ENCODE data around the gene SLC4A5. TPM values are rescaled to one million over a fixed set of nuclear protein-coding genes. Genes with fewer than 3 reads are reported as not detected.

The SLC4A5 gene
- total RNA-seq, 1 experiment from 2014 or later = not detected

DNA sequence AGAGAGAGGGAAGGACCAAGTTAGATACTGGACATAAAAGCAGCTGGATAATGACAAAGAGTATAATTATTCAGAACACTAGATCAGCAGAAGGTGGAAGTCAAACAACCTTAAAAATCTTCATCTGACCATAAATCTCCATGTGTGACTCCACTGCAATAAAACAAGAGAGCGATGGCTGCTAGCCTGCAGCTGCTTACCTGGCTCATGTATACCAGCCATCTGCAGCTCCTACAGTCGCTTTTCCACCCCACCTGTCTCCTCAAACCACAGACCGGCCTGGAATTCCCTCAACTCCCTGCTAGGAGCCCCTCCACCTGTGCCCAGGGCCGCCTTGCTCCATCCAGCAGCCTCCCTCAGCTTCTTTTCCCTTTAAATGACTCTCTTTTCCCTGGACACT, 64.5 kb downstream of the SLC4A5 start:
- H3K9me3 ChIP-seq (ENCODE audit: insufficient read depth, low read depth) = no peaks in the 10 kb centered on the region
- no peaks in the 10 kb centered on the region for H3K79me2 ChIP-seq (ENCODE audit: low read depth)
- H3K4me2 ChIP-seq = no peak overlapping the region
- no TSS peak for BruUV-seq (replicated peaks)
- POLR2A ChIA-PET (ENCODE audit: unreplicated experiment) = no interaction called here
- H2AFZ ChIP-seq = no peak overlapping the region
- no peak for DNase-seq
- peaks cover 69% of the 10 kb centered on the region for H3K27me3 ChIP-seq (ENCODE audit: insufficient read depth, low read depth)
- no peaks in the 10 kb centered on the region for H3K4me1 ChIP-seq (replicated peaks; ENCODE audit: insufficient read depth)
- intact Hi-C loops (cut with micrococcal nuclease; ENCODE audit: unreplicated experiment) = no loop called here
- no peaks in the 10 kb centered on the region for H4K20me1 ChIP-seq (ENCODE audit: insufficient read depth)
- no peaks in the 10 kb centered on the region for H3K36me3 ChIP-seq (ENCODE audit: low read depth)
- no peak overlapping the region for H3K4me3 ChIP-seq
- H3K9me2 ChIP-seq (ENCODE audit: insufficient read depth) = no peaks in the 10 kb centered on the region
- no peaks in the 10 kb centered on the region for H3F3A ChIP-seq (ENCODE audit: insufficient read depth, low read depth)
- CTCF ChIA-PET = no interaction called here
- TF ChIP-seq, protein P1, sequence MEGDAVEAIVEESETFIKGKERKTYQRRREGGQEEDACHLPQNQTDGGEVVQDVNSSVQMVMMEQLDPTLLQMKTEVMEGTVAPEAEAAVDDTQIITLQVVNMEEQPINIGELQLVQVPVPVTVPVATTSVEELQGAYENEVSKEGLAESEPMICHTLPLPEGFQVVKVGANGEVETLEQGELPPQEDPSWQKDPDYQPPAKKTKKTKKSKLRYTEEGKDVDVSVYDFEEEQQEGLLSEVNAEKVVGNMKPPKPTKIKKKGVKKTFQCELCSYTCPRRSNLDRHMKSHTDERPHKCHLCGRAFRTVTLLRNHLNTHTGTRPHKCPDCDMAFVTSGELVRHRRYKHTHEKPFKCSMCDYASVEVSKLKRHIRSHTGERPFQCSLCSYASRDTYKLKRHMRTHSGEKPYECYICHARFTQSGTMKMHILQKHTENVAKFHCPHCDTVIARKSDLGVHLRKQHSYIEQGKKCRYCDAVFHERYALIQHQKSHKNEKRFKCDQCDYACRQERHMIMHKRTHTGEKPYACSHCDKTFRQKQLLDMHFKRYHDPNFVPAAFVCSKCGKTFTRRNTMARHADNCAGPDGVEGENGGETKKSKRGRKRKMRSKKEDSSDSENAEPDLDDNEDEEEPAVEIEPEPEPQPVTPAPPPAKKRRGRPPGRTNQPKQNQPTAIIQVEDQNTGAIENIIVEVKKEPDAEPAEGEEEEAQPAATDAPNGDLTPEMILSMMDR (conservative IDR thresholded peaks at IDR 0.05) = no peak
- TF ChIP-seq EZH2 (IDR thresholded peaks at IDR 0.05; ENCODE audit: low read depth) = no peak
- H3K27ac ChIP-seq = no peak overlapping the region

DNA sequence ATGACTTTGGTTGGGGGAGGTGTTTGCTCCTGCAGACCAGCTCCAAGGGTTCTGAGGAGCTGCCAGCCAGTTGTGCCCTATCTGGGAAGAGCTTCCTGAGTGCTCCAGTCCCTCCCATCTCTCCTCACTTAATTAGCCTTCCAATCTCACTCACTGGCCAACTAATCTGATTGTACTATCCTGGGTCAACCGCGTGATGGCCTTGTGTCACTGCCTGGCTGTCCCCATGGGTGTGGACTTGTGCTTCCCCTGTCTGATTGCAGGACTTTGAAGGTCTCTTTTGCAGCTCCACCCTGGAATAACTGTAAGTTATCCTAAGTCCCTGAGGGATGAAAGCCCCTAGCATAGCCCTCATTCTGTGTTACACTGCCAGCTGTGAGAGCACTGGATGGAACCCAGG, 65.0 kb downstream of the SLC4A5 start:
- intact Hi-C loops (cut with micrococcal nuclease; ENCODE audit: unreplicated experiment) = no loop called here
- Histone ChIP-seq H4K20me1 (ENCODE audit: insufficient read depth) (no peaks in the 10 kb centered on the region), H3K27me3 (ENCODE audit: insufficient read depth, low read depth) (peaks cover 69% of the 10 kb centered on the region), H3K9me2 (ENCODE audit: insufficient read depth) (no peaks in the 10 kb centered on the region), H3K79me2 (ENCODE audit: low read depth) (no peaks in the 10 kb centered on the region), H3K9me3 (ENCODE audit: insufficient read depth, low read depth) (no peaks in the 10 kb centered on the region), H3K4me3 (no peak overlapping the region), H3K4me2 (no peak overlapping the region), H3K36me3 (ENCODE audit: low read depth) (no peaks in the 10 kb centered on the region), H2AFZ (no peak overlapping the region), H3F3A (ENCODE audit: insufficient read depth, low read depth) (no peaks in the 10 kb centered on the region), H3K27ac (no peak overlapping the region), H3K4me1 (replicated peaks; ENCODE audit: insufficient read depth) (no peaks in the 10 kb centered on the region)
- no TSS peak for BruUV-seq (replicated peaks)
- ChIA-PET CTCF (interaction anchor here (0.7 kb wide), 1 partner anchor 289 kb away, joined by 6 read pairs; no protein-coding TSS in a partner anchor), POLR2A (ENCODE audit: unreplicated experiment) (interaction anchor here (0.5 kb wide), 1 partner anchor 58 kb away, joined by 10 read pairs; no protein-coding TSS in a partner anchor)
- no peak for DNase-seq
- TF ChIP-seq, protein P1 (conservative IDR thresholded peaks at IDR 0.05) = no peak
- TF ChIP-seq EZH2 (IDR thresholded peaks at IDR 0.05; ENCODE audit: low read depth) = no peak

DNA sequence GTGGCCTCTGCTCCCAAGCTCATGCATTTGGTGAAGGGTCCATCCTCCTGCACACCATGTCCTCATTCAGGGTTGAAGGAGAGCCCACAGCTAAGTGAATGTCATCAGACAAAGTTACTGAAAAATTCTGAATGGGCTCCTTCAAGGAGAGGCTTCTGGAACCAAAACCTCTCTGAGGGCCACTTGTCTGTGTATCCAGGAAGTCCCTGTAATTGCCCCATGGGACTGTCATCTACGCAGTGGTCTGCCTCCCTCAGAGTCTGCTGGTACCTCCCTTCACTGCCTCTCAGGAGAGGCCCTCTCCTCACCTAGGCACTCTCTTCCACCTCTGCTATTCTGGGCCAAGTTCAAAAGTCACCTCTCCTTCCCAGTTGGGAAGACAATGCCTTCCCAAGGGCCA, 68.0 kb downstream of the SLC4A5 start:
- no peaks in the 10 kb centered on the region for H4K20me1 ChIP-seq (ENCODE audit: insufficient read depth)
- intact Hi-C loops (cut with micrococcal nuclease; ENCODE audit: unreplicated experiment) = no loop called here
- H3K9me3 ChIP-seq (ENCODE audit: insufficient read depth, low read depth) = no peaks in the 10 kb centered on the region
- no peaks in the 10 kb centered on the region for H3K9me2 ChIP-seq (ENCODE audit: insufficient read depth)
- no peaks in the 10 kb centered on the region for H3K36me3 ChIP-seq (ENCODE audit: low read depth)
- no peak overlapping the region for H2AFZ ChIP-seq
- H3K27ac ChIP-seq = no peak overlapping the region
- DNase-seq = no peak
- no peaks in the 10 kb centered on the region for H3F3A ChIP-seq (ENCODE audit: insufficient read depth, low read depth)
- no peak overlapping the region for H3K4me3 ChIP-seq
- H3K79me2 ChIP-seq (ENCODE audit: low read depth) = no peaks in the 10 kb centered on the region
- CTCF ChIA-PET = no interaction called here
- no peaks in the 10 kb centered on the region for H3K4me1 ChIP-seq (replicated peaks; ENCODE audit: insufficient read depth)
- POLR2A ChIA-PET (ENCODE audit: unreplicated experiment) = no interaction called here
- peaks cover 45% of the 10 kb centered on the region for H3K27me3 ChIP-seq (ENCODE audit: insufficient read depth, low read depth)
- no peak for TF ChIP-seq EZH2 (IDR thresholded peaks at IDR 0.05; ENCODE audit: low read depth)
- TF ChIP-seq, protein P1 (conservative IDR thresholded peaks at IDR 0.05) = no peak
- no peak overlapping the region for H3K4me2 ChIP-seq
- BruUV-seq (replicated peaks) = no TSS peak
